Nephron progenitor cell (in vitro differentiated cells): ENCODE results near the gene GATAD2B.
"Not testable (repeated sequence)": the region's sequence is repeated elsewhere in the genome, so short reads cannot be mapped to it uniquely, and the experiment has no call there.

Experiments used
- DNase-seq: peaks from one replicate; pipeline ENCODE4 v3.0.0; 2021
- H3K27ac Mint-ChIP-seq: 2 replicates; pipeline ENCODE4 v1.8.0; 2021; ENCODE audit warnings: mild to moderate bottlenecking, moderate library complexity, mixed read lengths
- H3K27me3 Mint-ChIP-seq: 2 replicates; pipeline ENCODE4 v1.8.0; 2021; ENCODE audit warnings: mild to moderate bottlenecking, low read depth, mixed read lengths; ENCODE audit not compliant: poor library complexity
- H3K36me3 Mint-ChIP-seq: 2 replicates; pipeline ENCODE4 v1.8.0; 2021; ENCODE audit warnings: low read depth, mixed read lengths
- H3K4me1 Mint-ChIP-seq: 2 replicates; pipeline ENCODE4 v1.8.0; 2021; ENCODE audit warnings: mixed read lengths
- H3K4me3 Mint-ChIP-seq: 2 replicates; pipeline ENCODE4 v1.8.0; 2021; ENCODE audit warnings: mild to moderate bottlenecking, moderate library complexity, mixed read lengths
- H3K9me3 Mint-ChIP-seq: 2 replicates; pipeline ENCODE4 v1.8.0; 2021; ENCODE audit warnings: mild to moderate bottlenecking, moderate library complexity, mixed read lengths
- TF ChIP-seq, protein P1 (sequence below): fragments of 200-600 bp; sonication (generic); IDR thresholded peaks from 2 replicates; pipeline ENCODE4 v1.5.0; 2021; ENCODE audit warnings: antibody characterized with exemption

The GATAD2B gene

DNA sequence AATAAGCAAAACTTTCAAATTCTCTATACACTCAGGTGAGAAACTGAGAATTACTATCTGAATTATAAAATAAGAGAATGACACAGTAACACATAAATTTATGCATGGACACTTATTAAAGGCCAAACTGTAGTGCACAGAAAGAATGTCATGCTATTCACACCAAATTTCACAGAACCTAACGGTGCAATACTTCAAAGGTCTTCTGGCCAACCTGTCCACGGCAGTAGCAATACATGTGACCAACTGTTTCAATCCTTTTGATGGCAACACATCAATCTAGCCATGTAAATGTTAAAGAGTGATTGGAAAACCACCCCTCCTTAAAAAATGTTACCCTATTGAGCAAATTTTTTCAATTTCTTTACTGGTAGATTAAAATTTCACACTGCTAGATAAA lies 10.4 kb downstream of the GATAD2B start:
- Mint-ChIP-seq H3K9me3 (peaks cover 22% of the 10 kb centered on the region), H3K4me3 (no peak overlapping the region), H3K4me1 (no peaks in the 10 kb centered on the region), H3K27ac (no peak overlapping the region), H3K36me3 (peaks cover 47% of the 10 kb centered on the region), H3K27me3 (peaks cover 3% of the 10 kb centered on the region)
- DNase-seq: no peak
- TF ChIP-seq, protein P1, sequence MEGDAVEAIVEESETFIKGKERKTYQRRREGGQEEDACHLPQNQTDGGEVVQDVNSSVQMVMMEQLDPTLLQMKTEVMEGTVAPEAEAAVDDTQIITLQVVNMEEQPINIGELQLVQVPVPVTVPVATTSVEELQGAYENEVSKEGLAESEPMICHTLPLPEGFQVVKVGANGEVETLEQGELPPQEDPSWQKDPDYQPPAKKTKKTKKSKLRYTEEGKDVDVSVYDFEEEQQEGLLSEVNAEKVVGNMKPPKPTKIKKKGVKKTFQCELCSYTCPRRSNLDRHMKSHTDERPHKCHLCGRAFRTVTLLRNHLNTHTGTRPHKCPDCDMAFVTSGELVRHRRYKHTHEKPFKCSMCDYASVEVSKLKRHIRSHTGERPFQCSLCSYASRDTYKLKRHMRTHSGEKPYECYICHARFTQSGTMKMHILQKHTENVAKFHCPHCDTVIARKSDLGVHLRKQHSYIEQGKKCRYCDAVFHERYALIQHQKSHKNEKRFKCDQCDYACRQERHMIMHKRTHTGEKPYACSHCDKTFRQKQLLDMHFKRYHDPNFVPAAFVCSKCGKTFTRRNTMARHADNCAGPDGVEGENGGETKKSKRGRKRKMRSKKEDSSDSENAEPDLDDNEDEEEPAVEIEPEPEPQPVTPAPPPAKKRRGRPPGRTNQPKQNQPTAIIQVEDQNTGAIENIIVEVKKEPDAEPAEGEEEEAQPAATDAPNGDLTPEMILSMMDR: no peak

DNA sequence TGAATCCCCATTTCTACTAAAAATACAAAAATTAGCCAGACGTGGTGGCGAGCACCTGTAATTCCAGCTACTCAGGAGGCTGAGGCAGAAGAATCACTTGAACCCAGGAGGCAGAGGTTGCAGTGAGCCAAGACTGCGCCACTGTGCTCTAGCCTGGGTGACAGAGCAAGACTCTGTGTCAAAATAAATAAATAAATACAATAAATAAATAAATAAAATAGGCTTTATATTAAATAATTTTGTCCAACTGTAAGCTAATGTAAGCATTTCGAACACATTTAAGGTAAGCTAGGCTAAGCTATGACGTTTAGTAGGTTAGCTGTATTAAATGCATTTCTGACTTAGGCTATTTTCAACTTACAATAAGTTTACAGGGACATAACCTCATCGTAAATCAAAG lies 12.2 kb downstream of the GATAD2B start:
- not testable (repeated sequence) for H3K27me3 Mint-ChIP-seq, DNase-seq, H3K4me1 Mint-ChIP-seq, H3K27ac Mint-ChIP-seq, H3K4me3 Mint-ChIP-seq
- H3K9me3 Mint-ChIP-seq: peaks cover 37% of the 10 kb centered on the region
- H3K36me3 Mint-ChIP-seq: peaks cover 51% of the 10 kb centered on the region

DNA sequence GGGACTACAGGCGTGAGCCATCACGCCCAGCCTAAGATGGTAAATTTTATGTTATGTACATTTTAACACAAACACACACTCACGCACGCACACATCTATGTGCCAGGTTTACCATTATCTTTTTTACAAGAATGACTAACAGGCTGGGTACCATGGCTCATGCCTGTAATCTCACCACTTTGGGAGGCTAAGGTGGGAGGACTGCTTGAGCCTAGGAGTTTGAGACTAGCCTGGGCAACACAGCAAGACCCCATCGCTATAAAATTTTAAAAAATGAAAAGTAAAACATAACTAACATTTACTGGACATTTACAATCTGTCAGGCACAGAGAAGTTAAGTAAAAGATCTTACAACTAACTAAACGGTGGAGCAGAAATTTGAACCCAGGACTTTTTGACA lies 14.7 kb downstream of the GATAD2B start:
- TF ChIP-seq, protein P1: no peak
- Mint-ChIP-seq H3K27me3 (peaks cover 3% of the 10 kb centered on the region), H3K27ac (no peak overlapping the region), H3K4me3 (no peak overlapping the region), H3K36me3 (peaks cover 74% of the 10 kb centered on the region), H3K9me3 (peaks cover 40% of the 10 kb centered on the region), H3K4me1 (no peaks in the 10 kb centered on the region)
- no peak for DNase-seq

DNA sequence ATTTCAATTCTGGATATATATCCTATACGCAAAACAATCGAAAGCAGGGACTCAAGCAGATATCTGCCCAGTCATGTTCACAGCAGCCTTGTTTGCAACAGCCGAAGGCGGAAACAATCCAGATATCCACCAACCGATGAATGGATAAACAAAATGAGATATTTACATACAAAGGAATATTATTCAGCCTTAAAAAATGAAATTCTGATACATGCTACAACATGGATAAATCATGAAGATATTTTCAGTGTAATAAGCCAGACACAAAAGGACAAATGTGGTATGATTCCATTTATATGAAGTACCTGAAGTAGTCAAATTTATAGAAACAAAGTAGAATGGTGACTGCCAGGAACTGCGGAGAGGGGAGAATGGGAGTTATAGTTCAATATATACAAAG lies 15.6 kb downstream of the GATAD2B start:
- H3K27ac Mint-ChIP-seq: no peak overlapping the region

DNA sequence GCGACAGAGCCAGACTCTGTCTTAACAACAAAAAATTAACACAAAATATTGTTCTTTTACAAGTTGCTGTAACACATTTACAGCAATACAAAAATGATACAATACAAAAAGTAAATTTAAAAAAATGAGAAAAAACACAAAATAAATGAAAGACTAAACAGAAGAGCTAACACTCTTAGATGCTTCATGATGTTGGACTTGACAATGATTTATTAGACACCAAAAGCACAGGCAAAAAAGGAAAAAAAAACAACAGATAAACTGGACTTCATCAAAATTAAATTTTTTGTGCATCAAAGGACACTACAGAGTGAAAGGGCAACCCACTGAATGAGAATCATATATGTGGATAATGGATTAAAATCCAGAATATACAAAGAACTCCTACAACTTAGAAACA lies 16.4 kb downstream of the GATAD2B start:
- Mint-ChIP-seq H3K36me3 (peaks cover 70% of the 10 kb centered on the region), H3K9me3 (peaks cover 32% of the 10 kb centered on the region), H3K4me3 (no peak overlapping the region), H3K4me1 (no peaks in the 10 kb centered on the region), H3K27ac (no peak overlapping the region), H3K27me3 (peaks cover 3% of the 10 kb centered on the region)
- TF ChIP-seq, protein P1: no peak
- DNase-seq: no peak

More for the DNA sequence above, 15.6 kb downstream of the GATAD2B start:
- Mint-ChIP-seq H3K9me3 (peaks cover 39% of the 10 kb centered on the region), H3K4me1 (no peaks in the 10 kb centered on the region), H3K36me3 (peaks cover 76% of the 10 kb centered on the region), H3K27me3 (peaks cover 3% of the 10 kb centered on the region), H3K4me3 (no peak overlapping the region)
- TF ChIP-seq, protein P1: no peak
- DNase-seq: no peak

DNA sequence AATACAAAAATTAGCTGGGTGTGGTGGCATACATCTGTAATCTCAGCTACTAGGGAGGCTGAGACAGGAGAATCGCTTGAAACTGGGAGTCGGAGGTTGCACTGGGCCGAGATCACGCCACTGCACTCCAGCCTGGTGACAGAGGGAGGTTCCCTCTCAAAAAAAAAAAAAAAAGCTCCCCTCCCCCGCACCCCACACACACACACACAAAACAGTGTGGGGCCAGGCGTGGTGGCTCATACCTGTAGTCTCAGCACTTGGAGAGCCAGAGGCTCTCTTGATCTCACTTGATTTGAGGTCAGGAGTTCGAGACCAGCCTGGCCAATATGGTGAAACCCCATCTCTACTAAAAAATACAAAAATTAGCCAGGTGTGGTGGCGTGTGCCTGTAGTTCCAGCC lies 16.9 kb downstream of the GATAD2B start:
- not testable (repeated sequence) for H3K27ac Mint-ChIP-seq, DNase-seq, H3K27me3 Mint-ChIP-seq, H3K4me1 Mint-ChIP-seq, H3K4me3 Mint-ChIP-seq
- peaks cover 28% of the 10 kb centered on the region for H3K9me3 Mint-ChIP-seq
- H3K36me3 Mint-ChIP-seq: peaks cover 68% of the 10 kb centered on the region

DNA sequence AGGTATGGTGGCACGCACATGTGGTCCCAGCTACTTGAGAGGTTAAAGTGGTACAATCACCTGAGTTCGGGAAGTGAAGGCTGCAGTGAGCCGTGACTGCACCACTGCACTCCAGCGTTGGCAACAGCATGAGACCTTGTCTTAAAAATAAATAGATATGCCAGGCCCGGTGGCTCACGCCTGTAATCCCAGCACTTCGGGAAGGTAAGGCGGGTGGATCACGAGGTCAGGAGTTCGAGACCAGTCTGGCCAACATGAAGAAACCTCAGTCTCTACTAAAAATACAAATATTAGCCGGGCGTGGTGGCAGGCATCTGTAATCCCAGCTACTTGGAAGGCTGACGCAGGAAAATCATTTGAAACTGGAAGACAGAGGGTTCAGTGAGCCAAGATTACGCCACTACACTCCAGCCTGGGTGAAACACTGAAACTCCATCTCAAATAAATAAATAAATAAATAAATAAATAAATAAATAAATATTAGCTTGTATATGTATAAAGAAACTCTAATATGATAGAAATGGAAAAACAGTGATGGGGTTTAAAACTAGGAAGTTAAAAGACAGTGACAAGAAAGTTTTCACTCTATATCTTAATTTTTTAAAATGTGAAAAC lies 18.8 kb downstream of the GATAD2B start:
- Mint-ChIP-seq H3K27me3 (peaks cover 3% of the 10 kb centered on the region), H3K36me3 (peaks cover 79% of the 10 kb centered on the region), H3K4me1 (no peaks in the 10 kb centered on the region), H3K9me3 (peaks cover 26% of the 10 kb centered on the region), H3K4me3 (no peak overlapping the region), H3K27ac (no peak overlapping the region)
- TF ChIP-seq, protein P1: no peak
- DNase-seq: no peak
